HEK293T (cell line): ENCODE data around the gene KAT6B.

Experiments used
- CTCF ChIA-PET: fragments of 350-600 bp; formaldehyde crosslinking; extraction: SDS; loops from one replicate; lab custom pipeline; 2021; ENCODE audit warnings: antibody characterized with exemption, inconsistent platforms; lab: Yijun Ruan, JAX
- POLR2A ChIA-PET: fragments of 350-600 bp; formaldehyde crosslinking; extraction: SDS; loops from one replicate; lab custom pipeline; 2020; ENCODE audit warnings: antibody characterized with exemption, inconsistent platforms; lab: Yijun Ruan, JAX
- DNase-seq: peaks from one replicate; pipeline ENCODE4 v3.0.0; 2012; ENCODE audit warnings: mixed read lengths; ENCODE audit errors: extremely low spot score
- ARNT ChIP-seq: fragments of 450-650 bp; IDR thresholded peaks from 2 replicates; pipeline ENCODE4 v1.6.1; 2017; ENCODE audit warnings: mild to moderate bottlenecking
- BHLHE40 ChIP-seq: fragments of 450-650 bp; IDR thresholded peaks from 2 replicates; pipeline ENCODE4 v1.6.1; 2016; ENCODE audit warnings: mild to moderate bottlenecking, moderate library complexity, borderline replicate concordance
- CTBP1 ChIP-seq: fragments of 450-650 bp; IDR thresholded peaks from 2 replicates; pipeline ENCODE4 v1.6.1; 2016; ENCODE audit warnings: borderline replicate concordance
- ELF4 ChIP-seq: fragments of 450-650 bp; IDR thresholded peaks from 2 replicates; pipeline ENCODE4 v1.6.1; 2017; ENCODE audit warnings: antibody characterized with exemption
- FOXA1 ChIP-seq: fragments of 450-650 bp; IDR thresholded peaks from 2 replicates; pipeline ENCODE4 v1.6.1; 2016; ENCODE audit warnings: mild to moderate bottlenecking
- FOXK2 ChIP-seq: fragments of 450-650 bp; IDR thresholded peaks from 2 replicates; pipeline ENCODE4 v1.6.1; 2016; ENCODE audit warnings: mild to moderate bottlenecking
- FOXM1 ChIP-seq: fragments of 450-650 bp; IDR thresholded peaks from 2 replicates; pipeline ENCODE4 v1.6.1; 2017; ENCODE audit warnings: mild to moderate bottlenecking, borderline replicate concordance
- HDGF ChIP-seq: fragments of 450-650 bp; IDR thresholded peaks from 2 replicates; pipeline ENCODE4 v1.6.1; 2017; ENCODE audit warnings: antibody characterized with exemption, borderline replicate concordance
- L3MBTL2 ChIP-seq: fragments of 450-650 bp; conservative IDR thresholded peaks from 2 replicates; pipeline ENCODE4 v1.6.1; 2016; ENCODE audit warnings: mild to moderate bottlenecking
- LEF1 ChIP-seq: fragments of 450-650 bp; IDR thresholded peaks from 2 replicates; pipeline ENCODE4 v1.6.1; 2017; ENCODE audit warnings: mild to moderate bottlenecking, borderline replicate concordance
- NFRKB ChIP-seq: fragments of 450-650 bp; IDR thresholded peaks from 2 replicates; pipeline ENCODE4 v1.6.1; 2016; ENCODE audit warnings: mild to moderate bottlenecking, moderate library complexity
- SP1 ChIP-seq: fragments of 450-650 bp; IDR thresholded peaks from 2 replicates; pipeline ENCODE4 v1.6.1; 2017
- SUZ12 ChIP-seq: fragments of 450-650 bp; IDR thresholded peaks from 2 replicates; pipeline ENCODE4 v1.6.1; 2016; ENCODE audit warnings: mild to moderate bottlenecking
- TARDBP ChIP-seq: fragments of 450-650 bp; IDR thresholded peaks from 2 replicates; pipeline ENCODE4 v1.6.1; 2016
- ZNF384 ChIP-seq: fragments of 450-650 bp; IDR thresholded peaks from 2 replicates; pipeline ENCODE4 v1.6.1; 2016
- TF ChIP-seq, protein P1 (sequence below): fragments of 450-650 bp; IDR thresholded peaks from 2 replicates; pipeline ENCODE4 v1.6.1; 2016

KAT6B gene

DNA sequence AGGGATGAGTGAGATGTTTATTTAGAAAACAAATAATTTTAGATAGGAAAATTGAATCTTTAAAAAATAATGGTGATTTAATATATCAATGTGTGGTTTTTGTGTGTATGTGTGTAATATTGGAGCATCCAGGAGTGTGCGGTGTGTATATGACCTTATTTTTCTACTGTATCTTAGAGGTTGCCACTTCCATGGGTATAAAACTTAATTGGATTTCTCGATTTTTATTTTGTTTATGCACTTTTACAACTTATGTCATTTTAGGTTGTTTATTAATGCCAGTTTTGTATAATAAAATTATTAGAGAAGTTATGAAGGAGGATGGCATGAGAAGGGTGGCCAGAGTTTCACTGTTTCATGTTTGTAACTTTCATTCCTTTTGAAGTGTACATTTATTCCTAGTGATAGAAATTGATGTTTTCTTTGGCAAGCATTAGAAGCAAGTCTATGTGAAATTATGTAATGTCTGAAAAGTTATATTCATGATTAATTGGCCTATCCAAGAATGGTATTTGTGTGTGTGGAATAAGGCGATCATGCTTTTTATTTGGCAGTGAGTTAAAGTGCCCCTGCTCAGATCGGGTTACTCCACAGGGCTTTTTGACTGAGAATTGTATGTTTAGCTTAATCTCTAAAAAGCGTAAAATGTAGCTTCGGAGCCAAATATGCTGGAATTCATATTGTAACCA lies 110.3 kb downstream of the KAT6B start:
- no peak for DNase-seq
- ChIA-PET CTCF (interaction anchor here (1.2 kb wide), 1 partner anchor 23 kb away, joined by 4 read pairs; no protein-coding TSS in a partner anchor), POLR2A (no interaction called here)
- no peak for TF ChIP-seq BHLHE40
- no peak for TF ChIP-seq SP1
- TF ChIP-seq, protein P1, sequence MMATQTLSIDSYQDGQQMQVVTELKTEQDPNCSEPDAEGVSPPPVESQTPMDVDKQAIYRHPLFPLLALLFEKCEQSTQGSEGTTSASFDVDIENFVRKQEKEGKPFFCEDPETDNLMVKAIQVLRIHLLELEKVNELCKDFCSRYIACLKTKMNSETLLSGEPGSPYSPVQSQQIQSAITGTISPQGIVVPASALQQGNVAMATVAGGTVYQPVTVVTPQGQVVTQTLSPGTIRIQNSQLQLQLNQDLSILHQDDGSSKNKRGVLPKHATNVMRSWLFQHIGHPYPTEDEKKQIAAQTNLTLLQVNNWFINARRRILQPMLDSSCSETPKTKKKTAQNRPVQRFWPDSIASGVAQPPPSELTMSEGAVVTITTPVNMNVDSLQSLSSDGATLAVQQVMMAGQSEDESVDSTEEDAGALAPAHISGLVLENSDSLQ, result peak; percentile 56; the same call in 1 of the 2 replicates
- no peak for TF ChIP-seq L3MBTL2
- no peak for TF ChIP-seq ARNT

DNA sequence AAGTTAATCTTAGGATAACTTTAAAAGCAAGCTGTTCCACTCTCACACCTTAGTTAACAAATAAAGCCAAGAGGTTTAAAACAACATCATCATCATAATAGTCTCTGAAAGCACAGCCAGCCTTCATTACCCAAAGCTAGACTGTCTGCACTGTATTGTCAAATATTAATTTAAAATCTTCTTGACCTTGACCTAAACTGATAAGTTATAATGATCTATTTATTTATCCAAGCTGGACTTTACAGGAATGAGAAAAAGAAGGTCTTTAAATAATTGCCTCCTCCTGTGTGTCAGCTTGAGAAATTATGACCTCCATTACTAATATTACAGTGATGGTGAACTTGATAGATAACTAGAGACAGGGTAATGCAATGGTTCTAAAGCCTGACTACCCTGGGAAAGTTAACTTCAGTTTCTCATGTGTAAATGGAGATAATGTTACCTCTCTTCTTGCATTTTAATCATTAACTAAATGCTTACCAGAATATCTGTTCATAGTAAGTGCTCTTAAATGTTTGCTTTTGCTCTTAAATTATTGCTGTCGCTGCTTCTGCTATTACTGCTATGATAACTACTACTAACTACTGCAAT lies 111.0 kb downstream of the KAT6B start:
- ChIA-PET POLR2A (interaction anchor here (0.5 kb wide), 1 partner anchor 47 kb away, joined by 3 read pairs; no protein-coding TSS in a partner anchor), CTCF (interaction anchor here (1.2 kb wide), 1 partner anchor 22 kb away, joined by 4 read pairs; no protein-coding TSS in a partner anchor)
- TF ChIP-seq ZNF384 (no peak), LEF1 (no peak), CTBP1 (peak; percentile 69)
- TF ChIP-seq, protein P1, result peak; percentile 80
- DNase-seq, result no peak

DNA sequence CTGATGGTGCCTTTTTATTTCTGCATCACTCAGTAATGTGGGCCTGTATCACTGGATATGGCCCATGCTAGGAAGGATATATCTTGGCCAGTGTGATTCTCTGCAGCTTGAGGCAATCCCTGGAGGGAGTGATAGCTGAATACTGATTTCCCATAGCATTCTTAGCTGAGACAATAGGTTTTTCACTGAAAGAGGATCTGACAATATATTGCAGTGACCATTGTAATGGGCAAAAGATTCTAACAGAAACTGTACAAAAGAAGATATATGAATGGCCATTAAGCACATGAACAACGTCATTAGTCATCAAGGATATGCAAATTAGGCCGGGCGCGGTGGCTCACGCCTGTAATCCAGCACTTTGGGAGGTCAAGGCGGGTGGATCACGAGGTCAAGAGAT lies 117.8 kb downstream of the KAT6B start:
- ChIA-PET POLR2A (no interaction called here), CTCF (no interaction called here)
- TF ChIP-seq BHLHE40 (no peak), CTBP1 (no peak), HDGF (no peak), SUZ12 (no peak), ZNF384 (no peak), SP1 (no peak), ELF4 (no peak), LEF1 (no peak), NFRKB (no peak)
- TF ChIP-seq, protein P1, result no peak
- no peak for DNase-seq

DNA sequence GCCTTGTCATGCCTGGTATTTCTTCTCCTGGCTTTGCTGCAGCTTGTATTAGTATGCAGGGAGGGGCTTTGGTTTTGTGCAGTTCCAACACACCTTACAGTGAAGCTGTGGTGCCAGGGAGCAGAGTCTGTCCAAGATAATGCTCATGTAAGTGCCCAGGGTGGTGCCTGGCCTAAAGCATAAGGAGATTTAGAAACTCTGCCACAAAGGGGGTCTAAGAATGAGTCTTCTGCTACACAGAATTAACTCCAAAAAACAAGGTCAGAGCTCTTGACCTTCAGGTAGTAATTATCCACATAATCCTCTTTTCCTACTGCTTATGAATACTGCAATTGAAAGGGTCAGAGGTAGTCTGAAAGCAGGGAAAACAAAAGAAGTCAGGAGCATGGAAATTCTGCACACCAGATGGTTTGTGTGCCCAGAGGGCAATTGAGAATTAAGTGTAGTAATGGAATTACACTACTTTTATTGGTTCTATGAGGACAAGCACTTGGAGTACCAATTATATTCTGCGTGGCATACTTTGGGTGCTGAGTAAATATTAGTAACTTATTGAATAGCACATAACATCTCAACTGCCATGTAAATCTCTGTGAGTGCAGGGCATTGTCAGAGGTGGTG lies 121.5 kb downstream of the KAT6B start:
- POLR2A ChIA-PET, result no interaction called here
- TF ChIP-seq ARNT (no peak), CTBP1 (no peak)
- TF ChIP-seq, protein P1, result peak; percentile 17; the same call in 1 of the 2 replicates
- no peak for DNase-seq
- CTCF ChIA-PET, result no interaction called here

DNA sequence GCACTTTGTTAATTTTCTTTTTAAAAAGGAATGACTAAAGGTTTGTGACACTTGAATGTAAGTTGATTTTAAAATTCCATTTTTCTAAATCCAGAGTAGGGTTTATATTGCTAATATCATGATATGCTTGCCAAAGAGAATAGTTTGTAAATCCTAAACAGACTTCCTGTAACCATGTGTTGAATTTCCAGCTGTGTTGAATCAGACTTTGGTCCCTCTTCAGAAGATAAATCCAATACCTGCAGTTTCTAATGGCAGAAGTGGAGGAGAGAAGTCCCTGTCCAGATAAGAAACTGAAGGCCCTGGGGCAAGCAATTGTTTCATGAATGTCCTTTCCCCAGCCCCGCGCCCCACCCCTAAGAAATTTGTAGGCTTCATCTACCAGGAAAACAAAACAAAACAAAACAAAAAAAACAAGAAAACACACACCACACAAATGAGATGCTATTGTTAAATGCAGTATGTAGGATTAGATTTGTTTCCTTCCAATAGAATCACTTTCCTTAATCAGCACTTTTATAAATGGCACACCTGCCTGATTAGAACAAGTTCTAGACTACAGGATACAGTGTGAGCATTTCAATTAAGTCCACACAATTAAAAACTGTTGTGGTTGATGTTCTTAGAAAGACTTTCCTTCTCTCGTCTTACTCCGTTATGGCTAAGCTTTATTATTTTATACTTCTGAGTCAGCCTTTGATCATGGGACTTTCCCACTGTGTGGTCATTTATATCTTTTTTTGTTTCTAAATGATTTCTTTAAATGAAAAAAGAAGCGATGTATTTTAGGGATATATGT lies 122.8 kb downstream of the KAT6B start:
- no peak for DNase-seq
- ChIA-PET CTCF (no interaction called here), POLR2A (no interaction called here)
- TF ChIP-seq SP1 (no peak), SUZ12 (no peak), HDGF (no peak), BHLHE40 (no peak), FOXM1 (no peak), TARDBP (no peak), NFRKB (no peak), L3MBTL2 (no peak), CTBP1 (no peak), LEF1 (no peak), ZNF384 (no peak), ELF4 (no peak), FOXK2 (no peak), FOXA1 (no peak), ARNT (no peak)
- TF ChIP-seq, protein P1, result no peak
